H1 (cell line): ENCODE data around the gene NACA.

Experiments
- CBX8 ChIP-seq: fragments of 300-800, 300-1000 bp; sonication (generic); IDR thresholded peaks from 2 replicates; pipeline ENCODE4 v1.7.1; 2016; ENCODE audit warnings: low read depth, low read length, borderline replicate concordance
- CTCF ChIP-seq, 3 experiments: IDR thresholded peaks; 1 replicate in 2 of 3; 2 replicates in 1 of 3; pipeline versions ENCODE4 v1.5.1 to v1.6.1; 2011; ENCODE audit warnings: low read length in 3 of 3, mild to moderate bottlenecking in 3 of 3, inconsistent platforms in 2 of 3, low read depth in 1 of 3, moderate library complexity in 1 of 3; ENCODE audit not compliant: insufficient read depth in 1 of 3; ENCODE audit errors: control extremely low read depth in 1 of 3
- EP300 ChIP-seq, 2 experiments: IDR thresholded peaks; 1 replicate in 1 of 2; 2 replicates in 1 of 2; pipeline ENCODE4 v1.6.1; 2011 to 2012; ENCODE audit warnings: low read depth in 2 of 2, low read length in 2 of 2, mild to moderate bottlenecking in 2 of 2, borderline replicate concordance in 1 of 2, inconsistent platforms in 1 of 2, moderate library complexity in 1 of 2
- JUN ChIP-seq: IDR thresholded peaks from 2 replicates; pipeline ENCODE4 v1.6.1; 2011; ENCODE audit warnings: low read depth, mild to moderate bottlenecking, improper control_type of control experiment, low read length
- JUND ChIP-seq: IDR thresholded peaks from 2 replicates; pipeline ENCODE4 v1.6.1; 2011; ENCODE audit warnings: mild to moderate bottlenecking, improper control_type of control experiment, low read length
- KDM1A ChIP-seq: fragments of 200-600, 300-600 bp; sonication (generic); IDR thresholded peaks from 2 replicates; pipeline ENCODE4 v1.7.1; 2016; ENCODE audit warnings: mild to moderate bottlenecking, low read length, borderline replicate concordance
- POLR2A ChIP-seq, 2 experiments: IDR thresholded peaks; 1 replicate in 1 of 2; 2 replicates in 1 of 2; pipeline ENCODE4 v1.6.1; 2011; ENCODE audit warnings: low read depth in 2 of 2, low read length in 2 of 2, mild to moderate bottlenecking in 2 of 2; ENCODE audit errors: control extremely low read depth in 1 of 2
- POLR2AphosphoS5 ChIP-seq: IDR thresholded peaks from 2 replicates; pipeline ENCODE4 v1.6.1; 2011; ENCODE audit warnings: low read depth, low read length
- RAD21 ChIP-seq, 2 experiments: IDR thresholded peaks in 1 of 2; conservative IDR thresholded peaks in 1 of 2; 2 replicates each; pipeline ENCODE4 v1.6.1; 2011; ENCODE audit warnings: low read depth in 2 of 2, low read length in 2 of 2, improper control_type of control experiment in 1 of 2, inconsistent platforms in 1 of 2, mild to moderate bottlenecking in 1 of 2, moderate library complexity in 1 of 2
- SIN3A ChIP-seq, 2 experiments: IDR thresholded peaks in 1 of 2; conservative IDR thresholded peaks in 1 of 2; 2 replicates each; pipeline ENCODE4 v1.6.1; 2011 to 2012; ENCODE audit warnings: low read length in 2 of 2, improper control_type of control experiment in 1 of 2, low read depth in 1 of 2, mild to moderate bottlenecking in 1 of 2
- SIX5 ChIP-seq: IDR thresholded peaks from 2 replicates; pipeline ENCODE4 v1.6.1; 2011; ENCODE audit warnings: mild to moderate bottlenecking, low read depth, low read length
- SP2 ChIP-seq: IDR thresholded peaks from 2 replicates; pipeline ENCODE4 v1.6.1; 2012; ENCODE audit warnings: mild to moderate bottlenecking, low read length, inconsistent platforms
- TAF1 ChIP-seq: IDR thresholded peaks from 2 replicates; pipeline ENCODE4 v1.6.1; 2011; ENCODE audit warnings: mild to moderate bottlenecking, low read depth, low read length
- TAF7 ChIP-seq: optimal IDR thresholded peaks from 2 replicates; pipeline ENCODE3; 2011; ENCODE audit warnings: low read depth, mild to moderate bottlenecking, inconsistent platforms, low read length, moderate library complexity, borderline replicate concordance

- TF ChIP-seq SIN3A (conservative IDR thresholded peaks at IDR 0.05 in 1 of 2, IDR thresholded peaks at IDR 0.05 in 1 of 2; ENCODE audit: low read depth in 1 of 2, low read length in 2 of 2) (no peak), CTCF (IDR thresholded peaks at IDR 0.05; ENCODE audit: control extremely low read depth in 1 of 3, insufficient read depth in 1 of 3, low read depth in 1 of 3, low read length in 3 of 3) (no peak), KDM1A (no peak), POLR2AphosphoS5 (no peak), JUN (no peak), SP2 (no peak), RAD21 (IDR thresholded peaks at IDR 0.05 in 1 of 2, conservative IDR thresholded peaks at IDR 0.05 in 1 of 2; ENCODE audit: low read depth in 2 of 2, low read length in 2 of 2) (no peak), SIX5 (no peak), EP300 (IDR thresholded peaks at IDR 0.05; ENCODE audit: borderline replicate concordance in 1 of 2, low read depth in 2 of 2, low read length in 2 of 2) (no peak), TAF1 (no peak), JUND (no peak), TAF7 (no peak), POLR2A (IDR thresholded peaks at IDR 0.05; ENCODE audit: control extremely low read depth in 1 of 2, low read depth in 2 of 2, low read length in 2 of 2) (no peak), CBX8 (no peak)
Measured at GRCh38 chr12:56723352-56723751, 1.7 kb downstream of the NACA start.
